Measurements from ENCODE around the gene JAK1. TPM values are rescaled to one million over a fixed set of nuclear protein-coding genes. Genes with fewer than 3 reads are reported as not detected.

The JAK1 gene
- total RNA-seq, 4 donors from 2014 or later: 121 to 241 (median 165) TPM

DNA sequence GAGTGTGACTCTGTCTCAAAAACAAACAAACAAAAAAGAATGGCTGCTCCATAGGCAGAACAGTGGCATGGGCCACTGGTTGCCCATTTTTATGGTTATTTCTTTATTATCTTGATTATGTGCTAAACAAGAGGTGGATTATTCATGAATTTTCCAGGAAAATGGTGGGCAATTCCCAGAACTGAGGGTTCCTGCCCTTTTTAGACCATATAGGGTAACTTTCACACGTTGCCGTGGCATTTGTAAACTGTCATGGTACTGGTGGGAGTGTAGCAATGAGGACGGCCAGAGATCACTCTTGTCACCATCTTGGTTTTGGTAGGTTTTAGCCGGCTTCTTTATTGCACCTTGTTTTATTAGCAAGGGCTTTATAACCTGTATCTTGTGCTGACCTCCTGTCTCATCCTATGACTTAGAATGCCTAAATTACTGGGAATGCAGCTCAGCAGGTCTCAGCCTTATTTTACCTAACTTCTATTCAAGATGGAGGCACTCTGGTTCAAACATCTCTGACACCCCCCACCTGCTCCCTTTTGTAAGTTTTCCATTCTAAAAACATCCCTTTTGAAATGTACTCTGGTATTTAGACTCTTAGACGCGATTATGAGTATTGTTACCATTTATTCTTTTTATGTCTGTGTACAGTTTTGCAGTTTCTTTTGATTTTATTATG is 164.4 kb downstream of the JAK1 start:
- in situ Hi-C loops (cut with MboI; ENCODE audit: low sequenced_read_pairs in 4 of 4): no loop called here
- peaks cover 0 to 6% of the 10 kb centered on the region in 2 donors for H3K4me1 ChIP-seq
- ATAC-seq (no peak), DNase-seq (no peak)
- H3K9me3 ChIP-seq: no peaks in the 10 kb centered on the region
- no peaks in the 10 kb centered on the region for H3K36me3 ChIP-seq
- H3K27me3 ChIP-seq: no peaks in the 10 kb centered on the region
- H3K4me3 ChIP-seq: no peak overlapping the region
- intact Hi-C loops (cut with DNase I; ENCODE audit: low total_unique reads): no loop called here
- H3K27ac ChIP-seq: no peak overlapping the region
- TF ChIP-seq POLR2A (IDR thresholded peaks at IDR 0.05): no peak
- TF ChIP-seq, protein P1, sequence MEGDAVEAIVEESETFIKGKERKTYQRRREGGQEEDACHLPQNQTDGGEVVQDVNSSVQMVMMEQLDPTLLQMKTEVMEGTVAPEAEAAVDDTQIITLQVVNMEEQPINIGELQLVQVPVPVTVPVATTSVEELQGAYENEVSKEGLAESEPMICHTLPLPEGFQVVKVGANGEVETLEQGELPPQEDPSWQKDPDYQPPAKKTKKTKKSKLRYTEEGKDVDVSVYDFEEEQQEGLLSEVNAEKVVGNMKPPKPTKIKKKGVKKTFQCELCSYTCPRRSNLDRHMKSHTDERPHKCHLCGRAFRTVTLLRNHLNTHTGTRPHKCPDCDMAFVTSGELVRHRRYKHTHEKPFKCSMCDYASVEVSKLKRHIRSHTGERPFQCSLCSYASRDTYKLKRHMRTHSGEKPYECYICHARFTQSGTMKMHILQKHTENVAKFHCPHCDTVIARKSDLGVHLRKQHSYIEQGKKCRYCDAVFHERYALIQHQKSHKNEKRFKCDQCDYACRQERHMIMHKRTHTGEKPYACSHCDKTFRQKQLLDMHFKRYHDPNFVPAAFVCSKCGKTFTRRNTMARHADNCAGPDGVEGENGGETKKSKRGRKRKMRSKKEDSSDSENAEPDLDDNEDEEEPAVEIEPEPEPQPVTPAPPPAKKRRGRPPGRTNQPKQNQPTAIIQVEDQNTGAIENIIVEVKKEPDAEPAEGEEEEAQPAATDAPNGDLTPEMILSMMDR (IDR thresholded peaks at IDR 0.05 in 4 of 5, conservative IDR thresholded peaks at IDR 0.05 in 1 of 5): no peak

DNA sequence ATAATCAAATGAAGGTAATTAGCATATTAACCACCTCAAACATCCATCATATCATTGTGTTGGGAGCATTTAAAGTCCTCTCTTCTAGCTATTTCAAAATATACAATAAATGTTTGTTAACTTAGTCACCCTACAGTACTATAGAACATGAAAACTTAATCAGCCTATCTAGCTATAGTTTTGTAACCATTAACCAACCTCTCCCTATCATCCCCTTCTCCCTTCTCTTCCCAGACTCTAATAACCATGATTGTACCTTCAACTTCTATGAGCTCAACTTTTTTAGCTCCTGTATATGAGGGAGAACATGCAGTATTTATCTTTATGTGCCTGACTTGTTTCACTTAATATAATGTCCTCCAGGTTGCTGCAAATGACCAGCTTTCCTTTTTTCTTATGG is 167.5 kb downstream of the JAK1 start:
- in situ Hi-C loops (cut with MboI; ENCODE audit: low sequenced_read_pairs in 4 of 4): no loop called here
- Histone ChIP-seq H3K4me1 (no peaks in the 10 kb centered on the region), H3K36me3 (no peaks in the 10 kb centered on the region), H3K27ac (no peak overlapping the region), H3K9me3 (no peaks in the 10 kb centered on the region), H3K4me3 (no peak overlapping the region), H3K27me3 (no peaks in the 10 kb centered on the region)
- intact Hi-C loops (cut with DNase I; ENCODE audit: low total_unique reads): no loop called here
- no peak for DNase-seq
- TF ChIP-seq, protein P1 (IDR thresholded peaks at IDR 0.05 in 4 of 5, conservative IDR thresholded peaks at IDR 0.05 in 1 of 5): no peak
- TF ChIP-seq POLR2A (IDR thresholded peaks at IDR 0.05): no peak
- no peak for ATAC-seq

DNA sequence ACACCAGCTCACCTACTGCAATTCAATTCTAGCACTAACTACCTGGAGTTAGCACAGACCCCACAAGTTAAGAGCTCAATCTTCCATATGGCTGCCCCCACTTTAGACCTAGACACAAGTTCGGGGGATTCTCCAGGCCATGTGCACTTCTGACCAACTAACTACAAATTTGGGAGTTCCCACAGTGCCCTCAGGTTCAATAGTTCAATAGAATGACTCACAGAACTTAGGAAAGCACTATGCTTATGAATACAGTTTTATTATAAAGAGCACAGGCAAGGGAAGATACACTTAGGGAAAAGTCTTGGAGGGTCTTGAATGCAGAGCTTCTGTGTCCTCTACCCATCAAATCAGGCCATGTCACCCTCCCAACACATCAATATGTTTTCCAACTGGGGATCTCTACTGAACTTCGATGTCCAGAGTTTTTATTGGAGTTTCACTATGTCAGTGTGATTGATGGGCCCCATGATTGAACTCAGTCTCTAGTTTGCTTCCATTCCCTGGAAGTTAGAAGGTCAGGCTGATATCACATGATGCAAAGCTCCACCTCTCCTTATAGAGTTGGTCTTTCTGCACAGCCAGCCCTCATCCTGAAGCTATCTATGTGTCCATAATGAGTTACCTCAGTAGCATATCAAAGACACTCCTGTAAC is 175.4 kb downstream of the JAK1 start:
- in situ Hi-C loops (cut with MboI; ENCODE audit: low sequenced_read_pairs in 4 of 4): no loop called here
- ATAC-seq: no peak
- no peaks in the 10 kb centered on the region for H3K9me3 ChIP-seq

More for the DNA sequence above, 175.4 kb downstream of the JAK1 start:
- intact Hi-C loops (cut with DNase I; ENCODE audit: low total_unique reads): no loop called here
- no peak overlapping the region for H3K27ac ChIP-seq
- TF ChIP-seq, protein P1 (IDR thresholded peaks at IDR 0.05 in 4 of 5, conservative IDR thresholded peaks at IDR 0.05 in 1 of 5): no peak
- TF ChIP-seq POLR2A (IDR thresholded peaks at IDR 0.05): no peak
- DNase-seq: no peak
- H3K4me1 ChIP-seq: no peaks in the 10 kb centered on the region
- H3K36me3 ChIP-seq: no peaks in the 10 kb centered on the region
- H3K4me3 ChIP-seq: no peak overlapping the region
- no peaks in the 10 kb centered on the region for H3K27me3 ChIP-seq

Other genes with a start within 250 kb of the JAK1 start
- gene RAVER2, start 221.5 kb downstream of the JAK1 start, total RNA-seq: 1 to 10 TPM; 8.4 to 9.4 (median 9.1) TPM
- gene AK4, start 181.7 kb upstream of the JAK1 start, total RNA-seq: 1 to 10 TPM; 1.4 to 2.6 (median 1.8) TPM

Measured in gastrocnemius medialis (tissue), 4 donors.